ENCODE measurements around the gene TTYH3.

Gene TTYH3

DNA sequence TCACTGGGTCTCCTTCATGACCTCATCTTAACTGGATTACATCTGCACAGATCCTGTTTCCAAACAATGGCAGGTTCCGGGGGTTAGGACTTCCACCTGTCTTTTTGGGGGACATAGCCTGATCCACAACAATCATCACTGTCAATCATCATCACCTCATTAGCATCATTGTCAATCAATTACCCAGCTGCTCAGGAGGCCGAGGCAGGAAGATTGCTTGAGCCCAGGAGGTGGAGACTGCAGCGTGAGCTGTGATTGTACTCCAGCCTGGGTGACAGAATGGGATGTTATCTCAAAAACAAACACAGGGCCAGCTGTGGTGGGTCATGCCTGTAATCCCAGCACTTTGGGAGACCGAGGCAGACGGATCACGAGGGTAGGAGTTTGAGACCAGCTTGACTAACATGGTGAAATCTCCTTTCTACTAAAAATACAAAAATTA, 74.9 kb downstream of the TTYH3 start:
- Mint-ChIP-seq H3K27ac (no peak overlapping the region), H3K9me3 (no peaks in the 10 kb centered on the region), H3K4me3 (no peak overlapping the region), H3K27me3 (no peaks in the 10 kb centered on the region), H3K4me1 (peaks cover 20% of the 10 kb centered on the region), H3K36me3 (no peaks in the 10 kb centered on the region)

DNA sequence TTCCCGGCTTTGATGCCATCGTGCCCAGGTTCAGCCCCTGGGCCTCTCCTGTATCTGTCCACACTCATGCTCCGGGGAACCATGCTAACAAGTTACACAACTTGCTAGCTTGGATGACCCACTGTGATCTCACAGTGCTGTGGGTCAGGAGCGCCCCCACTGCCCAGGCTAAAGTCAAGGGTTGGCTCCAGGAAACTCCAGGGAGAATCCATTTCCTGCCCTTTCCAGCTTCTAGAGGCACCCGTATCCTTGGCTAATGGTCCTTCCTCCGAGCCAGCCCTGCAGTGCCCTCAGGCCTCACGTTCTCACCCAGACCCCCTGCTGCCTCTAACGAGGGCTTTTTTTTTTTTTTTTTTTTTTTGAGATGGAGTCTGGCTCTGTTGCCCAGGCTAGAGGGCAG, 75.7 kb downstream of the TTYH3 start:
- Mint-ChIP-seq H3K27me3 (no peaks in the 10 kb centered on the region), H3K4me1 (peaks cover 20% of the 10 kb centered on the region), H3K36me3 (no peaks in the 10 kb centered on the region), H3K27ac (no peak overlapping the region), H3K9me3 (no peaks in the 10 kb centered on the region), H3K4me3 (no peak overlapping the region)

DNA sequence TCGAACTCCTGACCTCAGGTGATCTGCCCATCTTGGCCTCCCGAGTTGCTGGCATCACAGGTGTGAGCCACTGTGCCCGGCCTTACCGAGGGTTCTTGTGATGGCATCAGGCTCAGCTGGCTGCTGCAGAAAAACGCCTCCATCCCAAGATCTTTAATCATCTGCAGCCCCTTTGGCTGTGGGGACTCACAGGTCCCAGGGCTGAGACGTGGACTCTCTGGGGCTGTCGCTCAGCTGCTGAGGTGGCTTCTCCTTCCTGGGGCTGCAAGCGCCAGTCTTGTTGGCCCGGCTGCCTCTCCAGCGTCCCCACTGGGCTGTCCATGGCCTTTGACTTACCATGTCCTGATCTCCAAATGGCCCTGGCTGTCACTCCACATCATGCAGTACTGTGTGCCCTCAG, 76.3 kb downstream of the TTYH3 start:
- peaks cover 20% of the 10 kb centered on the region for H3K4me1 Mint-ChIP-seq
- H3K36me3 Mint-ChIP-seq: no peaks in the 10 kb centered on the region
- no peak overlapping the region for H3K27ac Mint-ChIP-seq
- no peaks in the 10 kb centered on the region for H3K9me3 Mint-ChIP-seq
- no peaks in the 10 kb centered on the region for H3K27me3 Mint-ChIP-seq
- H3K4me3 Mint-ChIP-seq: no peak overlapping the region

DNA sequence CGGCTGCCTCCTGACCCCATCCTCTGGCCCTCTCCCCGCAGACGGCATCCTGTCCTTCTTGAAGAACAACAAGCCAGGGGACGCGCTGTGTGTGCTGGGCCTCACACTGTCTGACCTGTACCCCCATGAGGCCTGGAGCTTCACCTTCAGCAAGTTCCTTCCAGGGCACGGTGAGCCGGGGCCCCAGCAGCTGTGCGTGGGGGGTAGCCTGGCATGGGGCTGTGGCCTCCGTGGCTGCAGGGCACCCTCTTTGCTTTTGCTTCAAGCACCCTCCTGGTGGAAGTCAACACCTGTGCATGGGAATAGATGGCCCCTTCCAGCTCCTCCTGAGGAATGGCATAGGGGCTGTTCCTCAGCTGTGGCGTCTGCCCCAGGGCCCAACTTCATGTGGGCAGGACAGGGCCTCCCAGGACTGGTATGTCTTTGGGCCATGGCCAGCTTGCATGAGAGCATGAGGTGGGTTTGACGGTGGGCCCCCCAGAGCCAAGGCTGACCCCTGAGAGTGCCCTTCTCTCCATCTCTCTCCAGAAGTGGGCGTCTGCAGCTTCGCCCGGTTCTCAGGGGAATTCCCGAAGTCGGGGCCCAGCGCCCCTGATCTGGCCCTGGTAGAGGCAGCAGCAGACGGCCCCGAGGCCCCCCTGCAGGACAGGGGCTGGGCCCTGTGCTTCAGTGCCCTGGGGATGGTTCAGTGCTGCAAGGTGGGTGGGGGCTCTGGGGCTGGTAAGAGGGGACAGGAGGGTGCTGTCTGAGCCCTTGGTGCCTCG, 76.9 kb downstream of the TTYH3 start:
- Mint-ChIP-seq H3K27me3 (no peaks in the 10 kb centered on the region), H3K4me1 (peaks cover 23% of the 10 kb centered on the region), H3K36me3 (no peaks in the 10 kb centered on the region), H3K27ac (no peak overlapping the region), H3K9me3 (no peaks in the 10 kb centered on the region), H3K4me3 (no peak overlapping the region)

DNA sequence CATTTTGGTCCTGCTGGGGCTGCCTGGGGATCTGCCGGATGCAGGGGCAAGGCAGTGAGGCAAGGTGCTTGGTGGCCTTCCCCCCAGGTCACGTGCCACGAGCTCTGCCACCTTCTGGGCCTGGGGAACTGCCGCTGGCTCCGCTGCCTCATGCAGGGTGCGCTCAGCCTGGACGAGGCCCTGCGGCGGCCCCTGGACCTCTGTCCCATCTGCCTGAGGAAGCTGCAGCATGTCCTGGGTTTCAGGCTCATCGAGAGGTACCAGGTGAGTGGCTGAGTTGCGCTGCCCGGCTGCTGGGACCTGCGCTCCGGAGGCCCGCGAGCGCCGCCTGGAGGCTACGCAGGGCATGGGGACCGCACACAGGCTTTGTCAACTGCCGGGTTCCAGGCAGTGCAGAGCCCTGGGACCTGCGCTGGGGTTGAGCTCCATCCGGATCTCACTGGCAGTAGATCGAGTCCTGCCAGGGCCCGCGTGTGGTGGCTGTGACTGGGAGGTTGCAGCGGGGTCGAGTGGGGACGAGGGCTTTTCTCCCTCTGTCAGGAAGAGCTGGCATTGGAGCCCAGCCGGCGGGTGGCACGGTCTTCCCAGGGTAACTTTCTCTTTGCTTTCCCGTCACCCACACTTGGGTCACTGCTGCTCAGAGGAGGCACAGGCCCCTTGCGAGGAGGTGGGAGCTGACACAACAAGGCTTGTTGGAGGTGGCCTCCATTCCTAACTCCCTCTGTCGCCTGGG, 77.9 kb downstream of the TTYH3 start:
- Mint-ChIP-seq H3K4me1 (peaks cover 32% of the 10 kb centered on the region), H3K36me3 (no peaks in the 10 kb centered on the region), H3K9me3 (no peaks in the 10 kb centered on the region), H3K4me3 (peak overlapping the region; percentile 62), H3K27ac (peak overlapping the region; percentile 35), H3K27me3 (no peaks in the 10 kb centered on the region)

DNA sequence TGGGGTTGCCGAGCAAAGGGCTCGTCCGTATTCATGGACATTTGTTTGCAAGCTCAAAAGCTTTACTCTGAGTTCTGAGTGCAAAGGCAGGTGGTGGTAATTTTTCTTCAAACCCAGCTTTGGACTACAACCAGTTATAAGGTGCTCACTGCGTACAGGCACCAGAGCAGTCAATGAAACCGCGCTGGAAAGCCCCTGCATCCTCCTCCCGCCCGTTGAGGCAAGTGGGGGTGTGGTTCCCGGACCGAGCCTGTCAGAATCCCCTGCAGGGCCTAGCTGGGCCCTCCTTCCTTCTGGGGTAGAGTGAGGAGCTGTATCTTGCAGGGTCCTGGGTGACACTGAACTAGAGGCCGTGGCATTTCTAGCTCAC, 78.5 kb downstream of the TTYH3 start:
- Mint-ChIP-seq H3K27ac (no peak overlapping the region), H3K27me3 (peaks cover 2% of the 10 kb centered on the region), H3K36me3 (no peaks in the 10 kb centered on the region), H3K4me1 (peaks cover 38% of the 10 kb centered on the region), H3K9me3 (no peaks in the 10 kb centered on the region), H3K4me3 (peak overlapping the region; percentile 4)

DNA sequence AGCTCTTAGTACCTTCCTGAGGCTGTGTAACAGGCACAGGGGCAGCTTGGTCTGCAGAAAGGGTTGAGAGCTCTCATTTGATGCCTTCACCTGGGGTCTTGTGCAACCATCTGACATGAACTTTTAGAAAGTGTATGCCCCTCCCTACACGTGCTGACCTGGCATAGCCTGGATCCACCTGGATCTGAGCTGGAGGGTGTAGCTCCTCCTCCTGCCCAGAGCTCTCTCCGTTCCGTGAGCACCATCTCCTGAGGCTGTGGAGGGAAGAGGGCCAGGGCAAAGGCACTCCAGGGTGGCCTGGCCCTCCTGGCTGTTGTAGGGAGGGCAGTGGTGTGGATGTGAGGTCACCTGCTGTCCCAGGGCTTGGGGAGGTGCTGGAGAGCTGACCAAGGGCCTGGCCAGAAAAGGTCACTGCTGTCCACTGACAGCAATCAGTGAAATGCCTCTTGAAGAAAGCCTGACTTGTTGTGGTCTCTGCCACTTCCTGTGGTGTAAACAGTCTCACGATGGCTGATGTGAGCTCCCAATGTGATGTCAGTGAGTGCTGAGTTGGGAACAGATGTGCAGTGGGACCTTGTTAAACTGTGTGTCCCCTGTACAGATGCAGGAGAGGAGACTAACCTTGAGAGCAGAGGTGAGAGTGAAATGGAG, 79.2 kb downstream of the TTYH3 start:
- no peaks in the 10 kb centered on the region for H3K36me3 Mint-ChIP-seq
- H3K9me3 Mint-ChIP-seq: no peaks in the 10 kb centered on the region
- peaks cover 3% of the 10 kb centered on the region for H3K27me3 Mint-ChIP-seq
- H3K27ac Mint-ChIP-seq: peak overlapping the region; percentile 51
- H3K4me1 Mint-ChIP-seq: peaks cover 45% of the 10 kb centered on the region
- H3K4me3 Mint-ChIP-seq: peak overlapping the region; percentile 5

DNA sequence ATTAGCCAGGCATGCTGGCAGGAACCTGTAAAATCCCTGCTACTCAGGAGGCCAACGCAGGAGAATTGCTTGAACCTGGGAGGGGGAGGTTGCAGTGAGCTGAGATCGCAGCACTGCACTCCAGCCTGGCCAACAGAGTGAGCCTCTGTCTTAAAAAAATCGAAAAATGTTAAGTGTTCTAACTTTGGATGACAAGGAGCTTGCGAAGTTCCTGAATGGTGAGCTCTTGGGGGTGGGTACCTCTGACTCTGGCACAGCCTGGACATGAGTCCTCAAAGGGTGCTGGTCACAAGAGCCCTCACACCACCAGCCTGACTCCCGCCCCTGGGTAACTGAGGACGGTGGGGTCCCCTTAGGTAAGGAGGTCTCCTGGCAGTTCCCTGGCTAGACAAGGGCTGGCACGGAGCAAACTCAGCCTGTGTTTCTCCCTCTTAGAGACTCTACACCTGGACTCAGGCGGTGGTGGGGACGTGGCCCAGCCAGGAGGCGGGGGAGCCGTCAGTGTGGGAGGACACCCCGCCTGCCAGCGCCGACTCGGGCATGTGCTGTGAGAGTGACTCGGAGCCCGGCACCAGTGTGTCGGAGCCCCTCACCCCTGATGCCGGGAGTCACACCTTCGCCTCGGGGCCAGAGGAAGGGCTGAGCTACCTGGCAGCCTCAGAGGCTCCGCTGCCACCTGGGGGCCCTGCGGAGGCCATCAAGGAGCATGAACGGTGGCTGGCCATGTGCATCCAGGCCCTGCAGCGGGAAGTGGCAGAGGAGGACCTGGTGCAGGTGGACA, 80.3 kb downstream of the TTYH3 start:
- no peaks in the 10 kb centered on the region for H3K9me3 Mint-ChIP-seq
- H3K27ac Mint-ChIP-seq: no peak overlapping the region
- peaks cover 3% of the 10 kb centered on the region for H3K27me3 Mint-ChIP-seq
- H3K36me3 Mint-ChIP-seq: no peaks in the 10 kb centered on the region
- no peak overlapping the region for H3K4me3 Mint-ChIP-seq
- peaks cover 56% of the 10 kb centered on the region for H3K4me1 Mint-ChIP-seq

DNA sequence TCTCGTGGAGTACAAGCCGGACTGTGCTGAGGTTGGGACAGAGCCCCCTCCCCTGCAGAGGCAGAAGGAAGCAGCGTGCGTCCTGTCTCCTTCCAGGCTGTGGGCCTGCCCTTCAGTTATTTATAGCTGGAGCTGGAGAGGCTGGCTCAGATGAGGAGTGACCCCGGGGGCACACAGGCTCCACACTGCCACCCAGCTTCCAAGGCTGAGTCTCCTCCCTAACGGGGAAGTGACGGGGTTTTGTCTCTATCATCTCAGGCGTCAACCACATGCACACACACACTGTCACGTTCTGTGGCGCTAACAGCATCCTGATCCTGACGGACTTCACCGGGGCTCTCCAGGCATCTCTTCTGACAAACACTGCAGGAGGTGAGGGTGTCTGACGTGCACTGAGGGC, 81.6 kb downstream of the TTYH3 start:
- H3K27me3 Mint-ChIP-seq: peaks cover 3% of the 10 kb centered on the region
- H3K9me3 Mint-ChIP-seq: no peaks in the 10 kb centered on the region
- H3K27ac Mint-ChIP-seq: no peak overlapping the region
- H3K4me1 Mint-ChIP-seq: peaks cover 67% of the 10 kb centered on the region
- no peak overlapping the region for H3K4me3 Mint-ChIP-seq
- H3K36me3 Mint-ChIP-seq: no peaks in the 10 kb centered on the region

DNA sequence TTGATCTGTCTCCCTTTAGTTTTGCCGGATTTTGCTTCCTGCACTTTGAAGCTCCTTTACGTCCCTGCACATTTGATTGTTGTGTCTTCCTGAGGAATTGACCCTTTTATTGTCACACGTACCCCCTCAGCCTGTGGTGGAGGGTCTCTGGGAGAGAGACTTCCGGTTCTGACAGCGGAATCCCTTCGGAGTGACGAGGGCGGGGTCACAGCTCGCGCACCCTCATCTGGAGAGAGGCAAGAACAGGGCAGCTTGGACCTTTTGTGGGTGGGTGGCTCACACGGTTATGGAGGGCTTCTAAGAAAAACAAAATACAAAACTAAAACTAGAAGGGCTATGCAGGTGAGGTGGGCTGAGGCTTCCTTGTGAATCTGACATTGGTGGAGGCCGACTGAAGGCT, 82.2 kb downstream of the TTYH3 start:
- H3K27ac Mint-ChIP-seq: no peak overlapping the region
- peaks cover 3% of the 10 kb centered on the region for H3K27me3 Mint-ChIP-seq
- no peaks in the 10 kb centered on the region for H3K36me3 Mint-ChIP-seq

More for the DNA sequence above, 82.2 kb downstream of the TTYH3 start:
- Mint-ChIP-seq H3K4me3 (no peak overlapping the region), H3K9me3 (no peaks in the 10 kb centered on the region), H3K4me1 (peaks cover 73% of the 10 kb centered on the region)

All from activated naive CD4-positive, alpha-beta T cell treated with anti-CD3 and anti-CD28 coated beads, Interleukin-2, amount 50 U/mL, for 24 hours (primary cell).